T-helper 2 cell treated with Interferon-gamma antibody and Interleukin-4, amounts not matched to agents 100 ng/mL and 5 ng/mL, for 36 hours (primary cell): ENCODE measurements around the gene BCKDHB. TPM values are rescaled to one million over a fixed set of nuclear protein-coding genes. Genes with fewer than 3 reads are reported as not detected.
"Not testable (repeated sequence)": the region's sequence is repeated elsewhere in the genome, so short reads cannot be mapped to it uniquely, and the experiment has no call there.

Experiments
- intact Hi-C: fragments of 100-400 bp; cut with micrococcal nuclease; formaldehyde crosslinking; loops from one replicate; pipeline ENCODE4 v1.15.1; 2023
- total RNA-seq: library from RNA; stranded (reverse); gene quantifications from 2 replicates; pipeline ENCODE4 v1.2.3, GENCODE V29; 2022

Gene BCKDHB
- total RNA-seq, 1 donor from 2014 or later: 17.1 TPM

DNA sequence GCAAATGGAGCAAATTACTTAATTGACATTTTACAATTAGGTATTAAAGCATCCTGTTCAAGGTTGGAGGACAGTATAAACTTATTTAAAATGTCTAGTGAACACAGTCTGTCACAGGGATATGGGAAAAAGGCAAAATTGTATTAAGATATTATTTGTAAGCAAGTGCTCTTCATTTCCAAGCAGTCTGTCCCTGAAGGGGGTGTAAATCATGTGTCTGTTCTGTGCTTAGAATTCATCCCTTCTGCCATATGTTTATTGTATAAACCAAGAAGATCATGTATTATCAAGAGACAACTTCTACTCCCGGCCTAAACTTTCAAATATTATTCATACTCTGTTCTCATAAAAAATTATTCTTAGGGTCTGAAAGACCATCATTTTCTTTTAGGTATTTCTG lies 144.8 kb downstream of the BCKDHB start:
- intact Hi-C loops: no loop called here

DNA sequence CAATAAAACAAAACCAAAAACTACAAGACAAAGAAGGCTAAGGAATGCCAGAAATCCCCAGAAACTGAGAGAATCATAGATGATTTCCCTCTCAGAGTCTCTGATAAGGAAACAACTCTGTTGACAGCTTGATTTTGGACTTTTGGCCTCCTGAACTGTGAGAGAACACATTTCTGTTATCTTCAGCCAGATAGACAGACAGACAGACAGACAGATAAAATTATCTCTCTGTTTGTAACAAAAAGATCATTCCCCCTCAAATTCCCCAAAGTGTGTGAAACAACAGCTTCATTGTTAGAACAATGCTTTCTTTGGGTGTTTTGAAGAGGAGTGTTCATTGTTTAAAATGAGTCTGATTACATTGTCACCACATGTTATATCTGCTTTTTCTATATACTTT lies 148.2 kb downstream of the BCKDHB start:
- intact Hi-C loops: no loop called here

DNA sequence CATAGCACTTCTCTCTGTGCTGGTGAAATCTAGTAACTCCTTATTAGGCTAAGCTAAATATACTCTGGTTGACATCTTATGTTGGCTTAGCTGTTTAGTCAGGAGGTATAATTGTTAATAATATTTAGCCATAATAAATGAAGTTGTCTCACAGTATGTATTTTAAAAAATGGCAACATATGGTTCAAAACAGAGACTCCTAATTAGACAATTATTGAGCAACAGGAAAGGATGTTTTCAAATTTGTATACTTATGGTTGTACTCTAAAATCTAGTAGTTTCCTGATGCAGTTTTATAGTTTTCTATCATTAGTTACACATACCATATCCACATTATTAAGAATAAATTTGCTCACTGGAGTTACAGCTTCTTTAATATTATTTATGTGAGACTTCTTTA lies 150.2 kb downstream of the BCKDHB start:
- intact Hi-C loops: no loop called here

DNA sequence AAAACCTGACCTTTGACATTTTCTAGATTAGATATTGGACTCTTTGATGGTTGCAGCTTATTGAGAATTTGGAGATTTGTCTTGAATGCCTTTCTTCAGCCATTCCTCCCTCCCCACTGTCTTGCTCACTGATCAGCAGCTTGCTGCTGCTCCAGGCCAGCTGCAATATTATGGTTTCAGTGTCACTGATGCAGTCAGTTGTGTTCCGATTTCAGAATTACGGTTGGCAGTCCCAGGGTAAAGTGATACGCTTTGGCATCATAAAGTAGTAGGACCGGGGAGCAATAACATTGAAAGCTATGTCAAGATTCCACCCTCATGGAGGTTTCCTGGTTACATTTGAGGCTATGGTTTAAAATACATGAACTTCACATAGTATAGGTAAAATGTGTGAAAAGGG lies 152.6 kb downstream of the BCKDHB start:
- intact Hi-C loops: no loop called here

DNA sequence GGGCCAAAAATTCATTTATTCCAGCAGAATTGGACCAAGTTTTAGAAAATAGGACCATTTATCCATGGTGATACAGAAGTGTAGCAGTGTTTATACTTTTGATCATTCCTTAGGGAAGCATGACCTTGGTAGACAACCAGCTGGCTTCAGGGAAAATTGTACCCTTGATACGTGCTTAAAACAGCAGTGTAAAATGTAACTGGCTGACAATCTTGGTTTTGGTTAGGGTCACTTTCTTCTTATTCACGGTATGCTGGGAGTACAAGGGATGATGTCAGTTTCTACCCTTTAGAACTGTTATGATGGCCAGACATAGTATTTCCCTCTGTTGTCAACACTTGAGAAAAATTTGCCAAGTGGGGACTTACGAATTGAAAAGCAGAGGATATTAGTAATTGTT lies 157.1 kb downstream of the BCKDHB start:
- intact Hi-C loops: no loop called here

DNA sequence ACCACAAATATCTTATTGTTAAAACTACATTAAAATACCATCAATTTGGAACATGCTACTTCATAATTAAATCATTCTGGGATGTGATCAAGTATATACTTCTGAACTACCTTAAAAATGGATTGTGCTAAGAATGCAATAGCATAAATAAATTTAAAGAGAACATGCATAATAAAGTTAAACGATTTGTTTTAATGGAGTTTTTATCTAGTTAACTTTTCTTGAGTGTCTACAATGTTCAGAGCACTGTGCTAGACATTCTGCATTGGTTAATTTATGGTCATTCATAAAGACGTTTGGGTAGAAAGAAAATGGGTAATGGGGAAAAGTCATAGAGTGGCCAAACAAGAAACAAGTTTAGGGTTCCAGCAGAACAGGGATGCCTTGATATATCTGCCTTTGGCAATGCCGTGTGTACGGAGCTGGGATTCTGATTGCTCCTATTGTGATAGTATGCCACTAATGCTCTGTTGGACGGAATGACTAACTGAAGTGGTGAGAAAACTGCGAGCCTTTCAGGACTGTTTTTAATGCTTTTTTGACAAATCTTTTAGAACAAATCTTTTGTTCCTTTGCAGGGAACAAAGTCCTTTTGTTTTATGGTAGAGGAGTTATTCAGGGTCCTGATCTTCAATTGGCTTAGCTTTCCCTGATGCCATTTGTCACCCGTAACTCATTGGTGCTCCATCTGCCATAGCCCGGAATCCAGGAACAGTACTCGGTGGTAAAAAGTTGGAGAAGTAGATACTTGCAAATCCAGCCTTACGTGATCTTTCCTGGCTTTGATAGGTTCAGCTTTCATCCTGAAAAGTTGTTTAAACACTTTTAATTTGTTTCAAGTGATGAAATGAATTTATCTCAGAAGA lies 162.6 kb downstream of the BCKDHB start:
- intact Hi-C loops: no loop called here

DNA sequence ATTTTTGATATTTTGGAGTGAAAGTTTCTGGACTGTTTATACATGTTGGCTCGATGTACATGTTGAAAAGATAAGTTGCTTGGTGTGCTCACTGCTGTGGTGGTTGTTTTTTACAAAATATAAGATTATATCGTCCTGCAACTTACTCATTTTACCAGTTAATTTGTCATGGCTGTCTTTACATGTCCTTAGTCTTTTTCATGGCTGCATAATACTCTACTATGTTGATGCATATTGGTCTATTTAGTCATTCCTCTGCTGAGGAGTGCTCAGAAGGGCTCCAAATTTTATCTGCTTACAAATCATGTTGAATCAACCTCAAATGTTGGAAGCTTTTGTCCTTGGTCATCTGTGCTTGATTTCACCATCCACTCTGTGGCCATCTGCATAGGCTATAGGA lies 164.6 kb downstream of the BCKDHB start:
- intact Hi-C loops: no loop called here

DNA sequence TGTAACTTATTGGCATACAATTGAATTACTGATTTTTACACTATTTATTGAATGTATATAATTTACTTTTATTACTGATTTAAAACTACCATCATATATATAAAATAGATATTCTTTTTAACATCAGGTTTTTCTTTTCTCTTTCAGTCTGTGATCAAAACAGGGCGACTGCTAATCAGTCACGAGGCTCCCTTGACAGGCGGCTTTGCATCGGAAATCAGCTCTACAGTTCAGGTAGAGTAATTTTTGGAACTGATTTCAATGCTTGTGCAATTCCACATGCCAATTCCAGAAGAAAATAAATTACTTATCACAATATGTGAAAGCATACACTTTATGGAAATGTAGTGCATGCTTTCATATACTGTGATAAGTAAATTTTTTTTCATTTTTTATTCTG lies 166.5 kb downstream of the BCKDHB start:
- intact Hi-C loops: no loop called here

DNA sequence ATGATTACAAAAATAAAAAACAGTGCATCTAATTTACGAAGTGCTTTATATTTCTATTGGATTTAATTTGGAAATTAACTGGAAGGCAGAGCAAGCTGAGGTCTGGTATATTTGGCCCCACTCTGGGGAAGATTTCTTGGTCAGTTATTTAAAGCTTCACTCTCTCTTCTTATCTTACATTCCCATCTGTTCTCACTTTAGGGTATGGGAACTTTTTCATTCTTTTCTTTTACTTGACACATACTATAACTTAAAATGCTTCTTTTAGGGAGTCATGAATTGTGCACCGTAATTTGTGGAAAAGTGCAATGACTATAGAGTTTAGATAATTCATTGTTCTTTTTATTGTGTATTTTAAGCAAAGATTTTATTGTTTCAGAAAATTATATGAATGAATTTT lies 170.4 kb downstream of the BCKDHB start:
- intact Hi-C loops: no loop called here

DNA sequence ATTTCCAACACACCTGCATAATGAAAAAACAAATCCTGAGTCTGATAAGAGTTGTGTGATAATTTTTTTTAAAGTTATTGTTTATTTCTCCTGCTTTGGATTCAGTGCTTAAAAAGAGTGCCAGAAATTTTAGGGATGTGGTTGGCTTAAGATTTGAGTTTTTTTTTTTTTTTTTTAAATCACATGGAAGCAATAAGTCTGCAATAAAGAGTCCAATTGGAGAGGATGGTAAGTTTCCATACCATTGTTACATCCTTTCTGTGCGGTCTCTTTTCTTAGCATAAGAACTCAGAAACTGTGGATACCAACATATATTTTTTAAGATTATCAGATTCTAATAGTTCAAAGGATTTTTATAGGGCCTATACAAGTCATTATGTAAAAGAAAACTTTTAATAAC lies 171.0 kb downstream of the BCKDHB start:
- intact Hi-C loops: no loop called here

DNA sequence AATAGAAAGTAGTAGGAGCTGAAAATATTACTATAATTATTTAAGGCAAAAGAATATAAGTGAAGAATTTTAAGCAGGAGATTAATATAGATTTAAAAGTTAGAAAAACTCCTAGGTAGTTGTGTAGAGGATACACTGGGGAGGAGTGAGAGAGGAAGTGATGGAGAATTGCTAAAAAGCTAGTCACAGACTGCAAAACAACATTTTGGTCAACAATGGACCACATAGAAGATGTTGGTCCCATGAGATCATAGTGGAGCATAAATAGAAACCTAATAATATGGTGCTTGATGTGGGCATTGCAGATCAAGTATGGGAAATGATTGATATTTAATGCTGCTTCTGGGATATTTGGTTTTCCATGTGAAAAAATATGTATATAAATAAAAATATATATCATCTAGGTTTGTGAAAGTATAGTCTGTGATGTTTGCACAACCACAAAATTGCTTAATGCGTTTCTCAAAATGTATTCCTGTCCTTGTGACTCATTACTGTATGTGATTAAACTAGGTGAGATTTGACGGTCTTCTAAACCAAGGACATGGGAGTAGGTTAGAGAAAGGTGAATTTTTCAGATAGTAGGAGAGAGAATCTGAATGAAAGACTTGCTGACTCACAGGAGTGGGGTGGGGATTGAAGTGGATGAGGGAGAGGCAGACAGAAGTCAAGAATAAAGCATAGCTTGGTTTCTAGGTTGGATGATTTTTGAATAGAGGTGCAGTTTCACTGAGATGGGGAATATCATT lies 174.0 kb downstream of the BCKDHB start:
- intact Hi-C loops: no loop called here

DNA sequence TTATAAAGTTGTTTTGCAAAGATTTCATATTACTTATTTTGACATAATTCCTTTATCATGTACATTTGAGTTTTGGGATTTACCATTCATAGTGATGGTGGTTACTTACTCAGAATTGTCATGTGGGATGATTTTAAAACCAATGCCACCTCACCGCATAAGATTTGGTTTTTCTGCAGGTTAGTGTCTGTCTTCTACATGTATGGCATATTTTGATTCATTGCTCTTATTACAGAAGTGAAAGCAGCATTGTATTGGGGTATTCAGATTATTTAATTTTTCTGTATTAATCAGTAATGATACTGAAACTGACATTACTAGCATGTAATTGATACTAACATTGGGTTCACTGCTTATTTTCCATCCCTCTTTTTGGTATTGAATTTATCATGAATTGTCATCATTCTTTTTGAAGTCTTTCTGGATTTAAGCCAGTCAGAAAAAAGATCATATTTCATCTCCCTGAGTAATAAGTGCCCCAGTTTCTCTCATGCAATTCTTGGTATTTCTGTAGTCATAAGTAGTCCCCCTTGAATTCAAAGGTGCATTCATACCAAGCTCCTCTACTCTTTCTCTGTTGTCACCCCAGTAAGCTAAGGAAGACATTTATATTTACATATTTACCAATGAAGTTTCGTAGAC lies 176.6 kb downstream of the BCKDHB start:
- intact Hi-C loops: no loop called here

DNA sequence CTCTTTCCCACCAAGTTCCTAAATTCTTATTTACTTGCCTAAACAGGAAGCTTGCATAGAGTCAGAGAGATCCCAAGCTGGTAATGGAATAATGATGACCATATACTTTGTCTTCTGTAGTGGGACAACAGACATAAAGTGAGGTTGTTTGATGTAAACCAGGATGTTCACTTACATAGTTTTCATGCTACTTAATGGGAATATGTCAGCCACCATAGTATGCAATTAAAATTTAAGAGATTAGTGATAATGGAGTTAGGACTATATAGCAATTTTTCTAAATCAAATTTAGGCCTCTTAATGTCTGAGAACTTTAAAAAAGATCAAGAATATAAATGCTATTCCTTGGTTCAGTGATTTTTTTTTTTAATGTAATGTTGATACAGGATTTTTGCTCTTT lies 180.6 kb downstream of the BCKDHB start:
- intact Hi-C loops: no loop called here

DNA sequence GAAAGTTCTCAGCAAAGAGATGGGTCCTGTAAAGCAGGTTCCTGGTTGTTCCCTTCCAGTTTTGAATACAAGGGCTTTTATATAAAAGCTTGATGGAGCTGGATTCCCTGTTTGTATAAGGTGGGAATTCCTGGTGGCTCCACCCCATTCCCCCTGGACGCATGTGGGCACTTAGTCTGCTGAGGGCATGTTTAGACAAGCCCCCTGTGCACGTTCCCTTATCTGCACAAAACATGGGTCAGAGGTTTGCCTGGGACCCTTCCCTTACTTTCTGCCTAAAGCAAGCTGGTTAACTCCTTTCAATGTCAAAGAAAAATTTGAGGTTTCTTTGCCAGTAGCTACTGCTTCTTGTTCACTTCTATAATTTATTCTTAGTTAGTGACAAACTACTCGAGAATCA lies 181.1 kb downstream of the BCKDHB start:
- intact Hi-C loops: no loop called here

DNA sequence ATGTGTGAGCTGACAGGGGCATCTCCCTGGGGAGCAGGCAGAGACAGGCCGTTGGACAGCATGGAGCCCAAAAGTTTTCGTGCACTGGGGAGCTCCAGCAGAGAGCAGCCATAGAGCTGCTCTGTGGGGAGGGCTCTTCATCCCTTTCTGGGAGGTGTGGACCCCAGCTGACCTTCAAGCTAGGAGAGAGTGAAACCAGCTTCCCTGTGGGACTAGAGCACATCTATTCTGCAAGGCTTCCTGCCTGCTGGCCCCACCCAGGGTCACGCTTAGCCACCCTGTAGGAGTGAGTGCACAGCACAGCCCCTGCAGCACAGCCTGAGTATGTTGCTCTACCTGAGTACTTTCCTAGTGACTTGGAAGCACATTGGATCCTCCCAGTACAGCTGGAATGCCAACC lies 183.3 kb downstream of the BCKDHB start:
- intact Hi-C loops: no loop called here

DNA sequence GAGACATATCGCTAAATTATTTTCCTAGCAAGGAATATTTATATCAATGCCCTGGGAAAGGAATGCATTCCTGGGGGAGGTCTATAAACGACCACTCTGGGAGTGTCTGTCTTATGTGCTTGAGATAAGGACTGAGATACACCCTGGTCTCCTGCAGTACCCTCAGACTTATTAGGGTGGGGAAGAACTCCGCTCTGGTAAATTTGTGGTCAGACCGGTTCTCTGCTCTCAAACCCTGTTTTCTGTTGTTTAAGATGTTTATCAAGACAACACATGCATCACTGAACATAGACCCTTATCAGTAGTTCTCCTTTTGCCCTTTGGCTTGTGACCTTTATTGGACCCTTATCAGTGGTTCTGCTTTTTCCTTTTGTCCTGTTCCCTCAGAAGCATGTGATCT lies 188.1 kb downstream of the BCKDHB start:
- intact Hi-C loops: not testable (repeated sequence)

DNA sequence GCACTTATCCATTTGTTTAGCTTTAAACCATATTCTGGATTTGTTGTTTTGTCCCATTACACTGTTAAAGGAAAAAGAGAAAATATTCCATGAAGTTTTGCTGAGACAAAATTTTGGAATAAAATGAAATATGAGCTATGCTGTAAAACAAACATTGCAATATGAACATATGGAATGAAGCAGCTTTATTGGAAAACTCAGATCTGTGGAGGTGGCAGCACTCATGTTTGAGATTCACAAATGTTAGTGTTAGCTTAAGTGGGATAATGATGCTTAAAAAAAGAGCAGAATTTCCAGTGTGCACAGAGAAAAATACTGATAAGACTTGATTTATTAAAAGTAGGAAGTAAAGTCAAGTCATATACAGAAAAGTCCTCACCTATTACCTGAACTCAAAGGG lies 196.2 kb downstream of the BCKDHB start:
- intact Hi-C loops: no loop called here

DNA sequence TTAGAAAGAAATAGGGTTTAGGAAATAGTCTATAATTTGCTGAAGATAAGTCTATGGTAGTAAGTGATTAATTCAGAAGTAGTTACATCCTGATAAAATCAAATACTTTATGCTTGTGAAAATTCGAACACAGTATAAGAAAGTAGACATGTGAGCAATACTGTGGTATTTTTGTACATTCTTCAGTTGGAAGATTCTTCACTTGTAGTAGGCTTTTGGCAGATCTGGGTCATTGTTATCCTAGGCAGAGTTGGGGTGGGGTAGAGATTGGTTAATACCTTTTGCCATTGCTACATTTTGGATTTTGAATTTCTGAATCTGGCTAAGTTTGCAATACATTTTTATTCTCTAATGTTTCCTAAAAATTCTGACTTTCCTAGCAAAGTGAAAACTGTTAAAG lies 197.5 kb downstream of the BCKDHB start:
- intact Hi-C loops: no loop called here

DNA sequence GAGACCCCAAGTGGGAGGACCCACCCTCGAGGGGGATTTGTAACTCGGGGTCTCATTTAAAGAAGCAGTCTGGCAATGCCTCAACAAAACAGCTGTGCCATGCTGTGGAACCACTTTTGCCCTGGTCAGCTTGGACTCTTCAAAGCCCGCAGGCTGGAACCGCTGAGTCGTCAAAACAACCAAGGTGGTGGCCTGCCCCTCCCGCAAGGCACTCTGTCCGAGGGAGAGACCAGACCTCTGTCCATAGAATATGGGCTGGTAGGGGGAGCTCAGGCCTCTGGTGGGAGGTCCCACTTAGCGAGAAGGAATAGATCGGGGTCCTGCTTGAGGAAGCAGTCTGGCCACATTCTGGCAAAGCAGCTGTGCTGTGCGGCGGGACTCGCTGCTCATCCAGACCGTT lies 208.1 kb downstream of the BCKDHB start:
- intact Hi-C loops: no loop called here

DNA sequence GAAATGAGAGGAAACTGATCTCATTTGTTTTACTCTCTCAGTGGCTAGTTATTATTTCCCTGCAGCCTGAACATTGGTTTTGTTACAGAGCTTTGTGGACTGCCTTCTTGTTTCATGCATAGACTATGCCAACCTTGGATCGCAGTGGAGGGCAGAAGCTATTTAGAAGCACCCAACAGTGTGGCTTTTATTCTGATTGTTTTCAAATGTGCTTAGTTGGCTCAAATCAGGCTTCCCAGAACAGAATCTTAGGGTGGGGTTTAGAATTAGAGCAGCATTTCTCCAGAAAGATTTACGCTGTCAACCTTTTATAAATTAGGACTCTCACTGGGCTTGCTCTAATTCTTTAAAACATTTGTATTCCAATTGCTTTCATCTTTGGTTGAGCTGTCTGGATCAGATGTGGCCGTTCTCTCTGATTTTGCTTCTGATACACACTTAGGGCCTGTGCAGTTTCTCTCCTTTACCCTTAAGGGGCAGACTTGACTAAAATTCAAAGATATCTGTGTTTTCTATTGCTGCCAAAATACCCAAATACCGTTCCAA lies 210.3 kb downstream of the BCKDHB start:
- intact Hi-C loops: no loop called here

DNA sequence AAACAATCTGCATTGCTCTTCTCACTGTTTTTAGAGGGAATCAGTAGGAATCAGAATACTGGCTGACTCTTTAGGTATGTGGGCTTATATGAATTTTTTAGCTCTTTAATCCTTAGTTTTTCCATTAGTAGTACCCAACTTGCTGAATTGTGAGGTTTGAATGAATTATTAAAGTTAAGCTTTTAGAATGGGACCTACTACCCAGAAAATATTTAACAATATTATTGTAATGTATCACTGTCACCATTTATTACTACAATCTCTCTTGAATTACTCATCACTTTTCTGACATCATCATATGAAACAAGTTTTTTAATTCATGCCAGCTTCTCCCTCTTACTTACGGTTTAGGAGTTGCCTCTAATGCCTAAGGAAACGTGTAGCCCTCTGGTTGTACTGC lies 212.7 kb downstream of the BCKDHB start:
- intact Hi-C loops: no loop called here

DNA sequence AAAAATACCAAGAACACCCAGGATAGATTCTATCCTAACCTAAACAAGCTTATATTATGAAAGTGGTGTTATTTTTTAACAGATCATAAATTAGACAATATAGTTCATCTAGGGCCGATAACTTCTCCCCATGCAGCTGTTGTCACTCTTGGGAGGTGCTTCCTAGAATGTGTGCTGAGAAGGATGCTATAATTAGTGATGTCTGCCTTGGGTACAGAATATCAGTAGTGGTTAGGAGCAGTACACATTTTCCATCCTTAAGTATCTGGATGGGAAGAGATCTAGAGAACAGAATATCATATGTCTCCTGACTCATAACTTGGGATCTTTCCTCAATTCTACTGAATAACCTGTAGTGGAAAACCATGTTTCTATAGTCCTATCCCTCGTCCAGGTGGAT lies 214.5 kb downstream of the BCKDHB start:
- intact Hi-C loops: no loop called here
